ENCODE data around the gene ZWILCH.
A peak's percentile ranks its signal among the peaks of the same experiment; 100 is the strongest.

GRCh38 chr15:66595931-66596545 lies 90.9 kb downstream of the ZWILCH start:
- TF ChIP-seq GATA3 (IDR thresholded peaks at IDR 0.05; ENCODE audit: low read depth, low read length) (no peak), GATA2 (IDR thresholded peaks at IDR 0.05; ENCODE audit: low read depth, low read length) (peak; percentile 15; the same call in 1 of the 2 replicates)
